Measurements from ENCODE around the gene FBRS. TPM values are rescaled to one million over a fixed set of nuclear protein-coding genes. Genes with fewer than 3 reads are reported as not detected.

The FBRS gene
- total and polyA plus RNA-seq, 2 of the 13 experiments (the other 11 are each of a cell fraction or from before 2014, with no cell fraction given) = 13.7 to 16.2 TPM

GRCh38 chr16:30609926-30610839 lies 48.0 kb upstream of the FBRS start, which contains the start of gene ZNF689 (continued):
- no peak for TF ChIP-seq RAD51 (IDR thresholded peaks at IDR 0.05; ENCODE audit: borderline replicate concordance)
- TF ChIP-seq CERS6 (CRISPR knock-in tag; IDR thresholded peaks at IDR 0.05) = no peak
- peak; percentile 85 for TF ChIP-seq RFXAP (CRISPR knock-in tag; IDR thresholded peaks at IDR 0.05; ENCODE audit: borderline replicate concordance)
- peak; percentile 100 for TF ChIP-seq YY1 (IDR thresholded peaks at IDR 0.05; ENCODE audit: insufficient read depth, insufficient replicate concordance, low read depth, low read length)
- peak; percentile 65; the same call in 1 of the 2 replicates for TF ChIP-seq MTA1 (CRISPR knock-in tag; IDR thresholded peaks at IDR 0.05; ENCODE audit: borderline replicate concordance)
- no peak for TF ChIP-seq MBD4 (IDR thresholded peaks at IDR 0.05; ENCODE audit: borderline replicate concordance, low read length)
- peak; percentile 95 for TF ChIP-seq ZNF280B (CRISPR knock-in tag; IDR thresholded peaks at IDR 0.05; ENCODE audit: borderline replicate concordance)
- peak; percentile 92 for TF ChIP-seq THAP7 (CRISPR knock-in tag; IDR thresholded peaks at IDR 0.05)
- TF ChIP-seq NFKB2 (CRISPR knock-in tag; IDR thresholded peaks at IDR 0.05; ENCODE audit: borderline replicate concordance) = peak; percentile 92; the same call in 1 of the 2 replicates
- TF ChIP-seq STAT5B (CRISPR knock-in tag; IDR thresholded peaks at IDR 0.05) = no peak; the same call in 1 of the 2 replicates
- TF ChIP-seq, protein P1, sequence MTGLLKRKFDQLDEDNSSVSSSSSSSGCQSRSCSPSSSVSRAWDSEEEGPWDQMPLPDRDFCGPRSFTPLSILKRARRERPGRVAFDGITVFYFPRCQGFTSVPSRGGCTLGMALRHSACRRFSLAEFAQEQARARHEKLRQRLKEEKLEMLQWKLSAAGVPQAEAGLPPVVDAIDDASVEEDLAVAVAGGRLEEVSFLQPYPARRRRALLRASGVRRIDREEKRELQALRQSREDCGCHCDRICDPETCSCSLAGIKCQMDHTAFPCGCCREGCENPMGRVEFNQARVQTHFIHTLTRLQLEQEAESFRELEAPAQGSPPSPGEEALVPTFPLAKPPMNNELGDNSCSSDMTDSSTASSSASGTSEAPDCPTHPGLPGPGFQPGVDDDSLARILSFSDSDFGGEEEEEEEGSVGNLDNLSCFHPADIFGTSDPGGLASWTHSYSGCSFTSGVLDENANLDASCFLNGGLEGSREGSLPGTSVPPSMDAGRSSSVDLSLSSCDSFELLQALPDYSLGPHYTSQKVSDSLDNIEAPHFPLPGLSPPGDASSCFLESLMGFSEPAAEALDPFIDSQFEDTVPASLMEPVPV (CRISPR knock-in tag; IDR thresholded peaks at IDR 0.05) = no peak; the same call in 1 of the 2 replicates
- peak; percentile 98 for TF ChIP-seq KDM2A (CRISPR knock-in tag; IDR thresholded peaks at IDR 0.05; ENCODE audit: borderline replicate concordance, low read depth)
- peak; percentile 46; the same call in 1 of the 2 replicates for TF ChIP-seq GATA4 (IDR thresholded peaks at IDR 0.05; ENCODE audit: borderline replicate concordance, low read depth)
- TF ChIP-seq ZNF354B (CRISPR knock-in tag; IDR thresholded peaks at IDR 0.05) = 0 out of 2 replicates have a peak, but pooled peaks have one; percentile 82
- no peak for TF ChIP-seq POLR2AphosphoS2 (IDR thresholded peaks at IDR 0.05; ENCODE audit: low read depth, low read length)
- TF ChIP-seq, protein P2, sequence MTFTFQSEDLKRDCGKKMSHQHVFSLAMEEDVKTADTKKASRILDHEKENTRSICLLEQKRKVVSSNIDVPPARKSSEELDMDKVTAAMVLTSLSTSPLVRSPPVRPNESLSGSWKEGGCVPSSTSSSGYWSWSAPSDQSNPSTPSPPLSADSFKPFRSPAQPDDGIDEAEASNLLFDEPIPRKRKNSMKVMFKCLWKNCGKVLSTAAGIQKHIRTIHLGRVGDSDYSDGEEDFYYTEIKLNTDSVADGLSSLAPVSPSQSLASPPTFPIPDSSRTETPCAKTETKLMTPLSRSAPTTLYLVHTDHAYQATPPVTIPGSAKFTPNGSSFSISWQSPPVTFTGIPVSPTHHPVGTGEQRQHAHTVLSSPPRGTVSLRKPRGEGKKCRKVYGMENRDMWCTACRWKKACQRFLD (CRISPR knock-in tag; IDR thresholded peaks at IDR 0.05; ENCODE audit: borderline replicate concordance) = no peak; the same call in 1 of the 2 replicates
- no peak for TF ChIP-seq ZXDC (CRISPR knock-in tag; IDR thresholded peaks at IDR 0.05)
